ENCODE measurements around the gene RAD23B.

RAD23B gene

GRCh38 chr9:107306308-107306707 is 23.2 kb downstream of the RAD23B start:
- TF ChIP-seq CTCF (IDR thresholded peaks at IDR 0.05; ENCODE audit: insufficient read depth, low read depth, low read length, missing control alignments), result no peak
- no peak for DNase-seq (ENCODE audit: low read depth)
- no peak overlapping the region for H3K4me3 ChIP-seq (ENCODE audit: low read length)

- no peak overlapping the region for H3K4me3 ChIP-seq (ENCODE audit: low read length)
- no peak for TF ChIP-seq CTCF (IDR thresholded peaks at IDR 0.05; ENCODE audit: insufficient read depth, low read depth, low read length, missing control alignments)
- no peak for DNase-seq (ENCODE audit: low read depth)
Measured at GRCh38 chr9:107307331-107307730, 24.3 kb downstream of the RAD23B start.

GRCh38 chr9:107308461-107308860 is 25.4 kb downstream of the RAD23B start:
- TF ChIP-seq CTCF (IDR thresholded peaks at IDR 0.05; ENCODE audit: insufficient read depth, low read depth, low read length, missing control alignments), result no peak
- DNase-seq (ENCODE audit: low read depth), result no peak
- no peak overlapping the region for H3K4me3 ChIP-seq (ENCODE audit: low read length)

- TF ChIP-seq CTCF (IDR thresholded peaks at IDR 0.05; ENCODE audit: insufficient read depth, low read depth, low read length, missing control alignments), result no peak
- DNase-seq (ENCODE audit: low read depth), result no peak
- H3K4me3 ChIP-seq (ENCODE audit: low read length), result no peak overlapping the region
Measured at GRCh38 chr9:107309271-107309670, 26.2 kb downstream of the RAD23B start.

- DNase-seq (ENCODE audit: low read depth), result no peak
- no peak for TF ChIP-seq CTCF (IDR thresholded peaks at IDR 0.05; ENCODE audit: insufficient read depth, low read depth, low read length, missing control alignments)
- no peak overlapping the region for H3K4me3 ChIP-seq (ENCODE audit: low read length)
Measured at GRCh38 chr9:107312376-107313050, 29.4 kb downstream of the RAD23B start.

GRCh38 chr9:107313555-107314096 is 30.5 kb downstream of the RAD23B start:
- no peak for DNase-seq (ENCODE audit: low read depth)
- no peak for TF ChIP-seq CTCF (IDR thresholded peaks at IDR 0.05; ENCODE audit: insufficient read depth, low read depth, low read length, missing control alignments)
- no peak overlapping the region for H3K4me3 ChIP-seq (ENCODE audit: low read length)

- H3K4me3 ChIP-seq (ENCODE audit: low read length), result no peak overlapping the region
- no peak for DNase-seq (ENCODE audit: low read depth)
- TF ChIP-seq CTCF (IDR thresholded peaks at IDR 0.05; ENCODE audit: insufficient read depth, low read depth, low read length, missing control alignments), result no peak
Measured at GRCh38 chr9:107314763-107315162, 31.7 kb downstream of the RAD23B start.
